OCI-LY7 (cell line): ENCODE measurements around the gene THSD7B. TPM values are rescaled to one million over a fixed set of nuclear protein-coding genes. Genes with fewer than 3 reads are reported as not detected.
A peak's percentile ranks its signal among the peaks of the same experiment; 100 is the strongest.

ENCODE experiments used
- BruUV-seq: library from RNA; stranded (reverse); fragments of 400-500 nt; replicated peaks from 2 replicates; lab custom pipeline; 2021; lab: Mats Ljungman, UMichigan
- CTCF ChIA-PET: fragments of 300-600 bp; sonication (Branson Sonifier 250); formaldehyde crosslinking; loops from one replicate; lab custom pipeline; 2022; ENCODE audit warnings: antibody characterized with exemption; ENCODE audit not compliant: unreplicated experiment; lab: Charles Lee
- POLR2A ChIA-PET: fragments of 300-600 bp; sonication (Branson Sonifier 250); formaldehyde crosslinking; loops from one replicate; lab custom pipeline; 2022; ENCODE audit warnings: antibody characterized with exemption; lab: Charles Lee
- DNase-seq: peaks from one replicate; pipeline ENCODE4 v3.0.0-alpha.2; 2015; ENCODE audit warnings: low spot score
- H2AFZ ChIP-seq: fragments of 200-600 bp; sonication (generic), shearing (Covaris generic); 2 replicates; pipeline ENCODE4 v1.6.1; 2014; ENCODE audit warnings: mild to moderate bottlenecking, antibody characterized with exemption, low read length, moderate library complexity
- H3K27ac ChIP-seq: fragments of 200-600 bp; sonication (generic); 2 replicates; pipeline ENCODE4 v1.5.1; 2014; ENCODE audit warnings: mixed run types, low read depth, mild to moderate bottlenecking, moderate library complexity, low read length, inconsistent platforms; ENCODE audit not compliant: poor library complexity, severe bottlenecking
- H3K36me3 ChIP-seq: fragments of 200-600 bp; sonication (generic); 2 replicates; pipeline ENCODE4 v1.6.1; 2014; ENCODE audit warnings: mild to moderate bottlenecking, antibody characterized with exemption, low read length, moderate library complexity, mixed read lengths; ENCODE audit not compliant: insufficient read depth
- H3K4me1 ChIP-seq: fragments of 200-600 bp; sonication (generic); 2 replicates; pipeline ENCODE4 v1.5.1; 2014; ENCODE audit warnings: mild to moderate bottlenecking, low read length; ENCODE audit not compliant: insufficient read depth, poor library complexity, severe bottlenecking
- H3K4me2 ChIP-seq: fragments of 200-600 bp; sonication (generic); 2 replicates; pipeline ENCODE4 v1.6.1; 2014; ENCODE audit warnings: mild to moderate bottlenecking, low read length
- H3K4me3 ChIP-seq: fragments of 200-600 bp; sonication (generic); 2 replicates; pipeline ENCODE4 v1.5.1; 2014; ENCODE audit warnings: mild to moderate bottlenecking, low read depth, low read length; ENCODE audit not compliant: poor library complexity, severe bottlenecking
- H3K79me2 ChIP-seq: fragments of 200-600 bp; sonication (generic); 2 replicates; pipeline ENCODE4 v1.6.1; 2016; ENCODE audit warnings: low read depth, mild to moderate bottlenecking, low read length, moderate library complexity, mixed read lengths; ENCODE audit not compliant: insufficient read depth
- H3K9me2 ChIP-seq: fragments of 200-600 bp; sonication (generic); 2 replicates; pipeline ENCODE4 v1.6.1; 2016; ENCODE audit warnings: mild to moderate bottlenecking, low read length, mixed read lengths; ENCODE audit not compliant: insufficient read depth
- H3K9me3 ChIP-seq: fragments of 200-600 bp; sonication (generic); 2 replicates; pipeline ENCODE4 v1.6.1; 2014; ENCODE audit warnings: mild to moderate bottlenecking, mixed run types, low read length, mixed read lengths
- H4K20me1 ChIP-seq: fragments of 200-600 bp; sonication (generic); 2 replicates; pipeline ENCODE4 v1.6.1; 2014; ENCODE audit warnings: mild to moderate bottlenecking, antibody characterized with exemption, low read length, moderate library complexity, mixed read lengths; ENCODE audit not compliant: insufficient read depth
- EZH2phosphoT487 ChIP-seq: fragments of 200-600 bp; sonication (generic); IDR thresholded peaks from 2 replicates; pipeline ENCODE4 v1.6.1; 2018; ENCODE audit warnings: low read depth, borderline replicate concordance, mild to moderate bottlenecking, mixed run types, antibody characterized with exemption, low read length, moderate library complexity, mixed read lengths
- intact Hi-C: fragments of 100-400 bp; cut with micrococcal nuclease; formaldehyde crosslinking; loops from one replicate; pipeline ENCODE4 v1.10.0; 2022; ENCODE audit not compliant: unreplicated experiment
- total RNA-seq, 2 experiments: library from RNA; depleted of rRNA in 1 of 2; stranded (reverse); fragments of >200 nt in 1 of 2; shearing (Covaris generic) in 1 of 2; gene quantifications; 2 replicates each; pipeline ENCODE4 v1.2.3, GENCODE V29; 2014 to 2022
- TF ChIP-seq, protein P1 (sequence below): fragments of 200-600 bp; sonication (generic); conservative IDR thresholded peaks from 2 replicates; pipeline ENCODE4 v1.5.1; 2014; ENCODE audit warnings: mild to moderate bottlenecking, antibody characterized with exemption, low read length, moderate library complexity, mixed read lengths

THSD7B gene
- total RNA-seq, 2 experiments from 2014 or later: 1.8 TPM

DNA sequence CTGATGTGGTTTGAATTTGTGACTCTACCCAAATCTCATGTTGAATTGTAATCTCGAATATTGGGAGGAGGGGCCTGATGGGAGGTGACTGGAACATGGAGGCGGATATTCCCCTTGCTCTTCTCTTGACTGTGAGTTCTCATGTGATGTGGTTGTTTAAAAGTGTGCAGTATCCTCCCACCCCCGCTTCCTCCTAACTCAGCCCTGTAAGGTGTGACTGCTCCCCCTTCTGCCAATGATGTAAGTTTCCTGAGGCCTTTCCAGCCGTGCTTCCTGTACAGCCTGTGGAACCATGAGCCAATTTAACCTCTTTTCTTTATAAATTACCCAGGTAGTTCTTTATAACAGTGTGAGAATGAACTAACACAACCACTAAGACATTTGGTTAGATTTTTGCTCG is 458.4 kb downstream of the THSD7B start:
- Histone ChIP-seq H3K27ac (no peak overlapping the region), H3K9me2 (no peaks in the 10 kb centered on the region), H3K4me3 (no peak overlapping the region), H3K79me2 (no peaks in the 10 kb centered on the region), H3K9me3 (no peaks in the 10 kb centered on the region), H3K4me2 (no peak overlapping the region), H3K36me3 (no peaks in the 10 kb centered on the region), H2AFZ (0 out of 2 replicates have a peak overlapping the region, but pooled peaks have one; percentile 2), H3K4me1 (peaks cover 8% of the 10 kb centered on the region), H4K20me1 (no peaks in the 10 kb centered on the region)
- POLR2A ChIA-PET: interaction anchor here (1.0 to 1.3 kb wide), 5 partner anchors 10 to 125 kb away, joined by 3 to 5 read pairs (median 4); no protein-coding TSS in a partner anchor
- intact Hi-C loops: no loop called here
- CTCF ChIA-PET: interaction anchor here (0.6 kb wide), 1 partner anchor 1378 kb away, joined by 3 read pairs; no protein-coding TSS in a partner anchor
- TF ChIP-seq, protein P1, sequence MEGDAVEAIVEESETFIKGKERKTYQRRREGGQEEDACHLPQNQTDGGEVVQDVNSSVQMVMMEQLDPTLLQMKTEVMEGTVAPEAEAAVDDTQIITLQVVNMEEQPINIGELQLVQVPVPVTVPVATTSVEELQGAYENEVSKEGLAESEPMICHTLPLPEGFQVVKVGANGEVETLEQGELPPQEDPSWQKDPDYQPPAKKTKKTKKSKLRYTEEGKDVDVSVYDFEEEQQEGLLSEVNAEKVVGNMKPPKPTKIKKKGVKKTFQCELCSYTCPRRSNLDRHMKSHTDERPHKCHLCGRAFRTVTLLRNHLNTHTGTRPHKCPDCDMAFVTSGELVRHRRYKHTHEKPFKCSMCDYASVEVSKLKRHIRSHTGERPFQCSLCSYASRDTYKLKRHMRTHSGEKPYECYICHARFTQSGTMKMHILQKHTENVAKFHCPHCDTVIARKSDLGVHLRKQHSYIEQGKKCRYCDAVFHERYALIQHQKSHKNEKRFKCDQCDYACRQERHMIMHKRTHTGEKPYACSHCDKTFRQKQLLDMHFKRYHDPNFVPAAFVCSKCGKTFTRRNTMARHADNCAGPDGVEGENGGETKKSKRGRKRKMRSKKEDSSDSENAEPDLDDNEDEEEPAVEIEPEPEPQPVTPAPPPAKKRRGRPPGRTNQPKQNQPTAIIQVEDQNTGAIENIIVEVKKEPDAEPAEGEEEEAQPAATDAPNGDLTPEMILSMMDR: 0 out of 2 replicates have a peak, but pooled peaks have one; percentile 10
- no peak for TF ChIP-seq EZH2phosphoT487
- DNase-seq: peak; percentile 23
- no TSS peak for BruUV-seq

DNA sequence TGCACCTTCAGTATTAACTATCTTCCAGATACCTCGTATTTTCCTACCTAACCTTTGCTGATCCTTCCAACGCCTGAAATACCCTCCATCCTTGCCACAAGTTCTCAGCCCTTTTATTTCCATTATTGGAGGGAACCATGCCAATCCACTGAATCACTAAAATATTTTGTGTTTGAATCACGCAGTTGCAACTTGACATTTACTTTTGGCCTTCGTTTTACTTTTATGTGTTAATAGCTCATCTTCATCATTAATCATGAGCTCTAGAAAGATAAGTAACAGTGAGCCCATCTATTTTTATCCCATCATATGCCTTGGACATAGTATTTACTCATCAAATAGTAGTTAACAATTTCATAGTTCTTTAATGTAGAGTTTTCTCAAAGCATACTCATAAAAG is 463.2 kb downstream of the THSD7B start:
- H2AFZ ChIP-seq: no peak overlapping the region
- intact Hi-C loops: no loop called here
- no peaks in the 10 kb centered on the region for H4K20me1 ChIP-seq
- H3K9me3 ChIP-seq: no peaks in the 10 kb centered on the region
- H3K9me2 ChIP-seq: no peaks in the 10 kb centered on the region
- H3K4me2 ChIP-seq: no peak overlapping the region
- H3K27ac ChIP-seq: no peak overlapping the region
- ChIA-PET CTCF (no interaction called here), POLR2A (interaction anchor here (0.6 to 2.1 kb wide), 9 partner anchors 8 to 1823 kb away, joined by 3 to 9 read pairs (median 4); no protein-coding TSS in a partner anchor)
- no peak for DNase-seq
- H3K36me3 ChIP-seq: no peaks in the 10 kb centered on the region
- TF ChIP-seq EZH2phosphoT487: no peak
- TF ChIP-seq, protein P1: no peak
- H3K79me2 ChIP-seq: no peaks in the 10 kb centered on the region
- no peak overlapping the region for H3K4me3 ChIP-seq
- peaks cover under 1% of the 10 kb centered on the region for H3K4me1 ChIP-seq
- no TSS peak for BruUV-seq

DNA sequence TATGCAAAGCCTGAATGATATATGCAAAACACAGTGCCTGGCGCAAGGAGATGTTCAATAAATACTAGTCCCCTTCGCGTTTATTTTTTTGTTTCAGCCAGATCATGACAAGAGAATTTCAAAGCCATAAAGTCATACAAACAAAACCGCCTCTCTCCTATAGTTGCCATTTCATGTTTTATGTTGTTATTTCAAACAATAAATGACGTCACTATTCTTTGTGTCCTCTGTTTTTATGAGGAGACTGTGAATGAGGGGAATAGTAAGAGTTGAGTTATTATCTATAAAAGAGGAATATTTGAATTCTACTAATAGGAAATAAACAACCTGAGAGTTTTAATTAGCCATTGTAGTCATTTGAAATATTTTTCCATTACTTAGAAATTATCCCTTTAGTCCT is 464.5 kb downstream of the THSD7B start:
- Histone ChIP-seq H3K9me3 (no peaks in the 10 kb centered on the region), H3K79me2 (no peaks in the 10 kb centered on the region), H3K4me3 (no peak overlapping the region), H4K20me1 (no peaks in the 10 kb centered on the region), H3K4me2 (no peak overlapping the region), H3K36me3 (no peaks in the 10 kb centered on the region), H3K4me1 (no peaks in the 10 kb centered on the region), H3K27ac (no peak overlapping the region), H3K9me2 (no peaks in the 10 kb centered on the region), H2AFZ (no peak overlapping the region)
- no TSS peak for BruUV-seq
- no peak for DNase-seq
- TF ChIP-seq EZH2phosphoT487: no peak
- TF ChIP-seq, protein P1: no peak
- ChIA-PET POLR2A (interaction anchor here (1.0 to 1.3 kb wide), 2 partner anchors 14 to 63 kb away, joined by 3 to 5 read pairs; no protein-coding TSS in a partner anchor), CTCF (no interaction called here)
- intact Hi-C loops: loop anchor here (5.0 kb wide), 1 partner anchor 58 kb away; no protein-coding TSS in a partner anchor
